GM19240 (cell line): ENCODE data around the gene DBH.

ENCODE experiments used
- DNase-seq: peaks from one replicate; pipeline ENCODE4 v3.0.0; 2011; ENCODE audit warnings: low spot score; ENCODE audit not compliant: insufficient read length

DBH gene

GRCh38 chr9:133635533-133636531 lies at the start of gene DBH:
Gene DBH, plus strand, starts transcription at chr9:133636363. Its CDS starts 9 bp downstream, at chr9:133636372.
- no peak for DNase-seq

- no peak for DNase-seq
Observed at GRCh38 chr9:133587051-133587450, 49.1 kb upstream of the DBH start.

- DNase-seq, result no peak
Observed at GRCh38 chr9:133587466-133587865, 48.7 kb upstream of the DBH start.

GRCh38 chr9:133589454-133590227 lies 46.5 kb upstream of the DBH start:
- DNase-seq, result no peak

GRCh38 chr9:133590231-133590855 lies 45.8 kb upstream of the DBH start:
- DNase-seq, result no peak

GRCh38 chr9:133591116-133591910 lies 44.9 kb upstream of the DBH start:
- DNase-seq, result no peak

GRCh38 chr9:133591985-133592384 lies 44.2 kb upstream of the DBH start:
- no peak for DNase-seq

GRCh38 chr9:133592731-133593409 lies 43.3 kb upstream of the DBH start:
- no peak for DNase-seq

GRCh38 chr9:133593587-133594253 lies 42.4 kb upstream of the DBH start:
- no peak for DNase-seq

- DNase-seq, result no peak
Observed at GRCh38 chr9:133594310-133594709, 41.9 kb upstream of the DBH start.

GRCh38 chr9:133595910-133596309 lies 40.3 kb upstream of the DBH start:
- no peak for DNase-seq

- DNase-seq, result no peak
Observed at GRCh38 chr9:133597316-133597957, 38.7 kb upstream of the DBH start.

GRCh38 chr9:133598978-133599377 lies 37.2 kb upstream of the DBH start:
- DNase-seq, result no peak

GRCh38 chr9:133599470-133600173 lies 36.5 kb upstream of the DBH start:
- DNase-seq, result no peak

GRCh38 chr9:133600739-133601138 lies 35.4 kb upstream of the DBH start:
- no peak for DNase-seq

GRCh38 chr9:133601746-133602145 lies 34.4 kb upstream of the DBH start:
- no peak for DNase-seq

GRCh38 chr9:133602277-133602676 lies 33.9 kb upstream of the DBH start:
- DNase-seq, result no peak

GRCh38 chr9:133603135-133603927 lies 32.8 kb upstream of the DBH start:
- DNase-seq, result no peak
